NCI-H524 (cell line): ENCODE results near the gene UNC13B.

Experiments
- DNase-seq, 2 experiments: peaks; one replicate each; lab custom pipeline; 2025; lab: John Stamatoyannopoulos, UW

UNC13B gene

DNA sequence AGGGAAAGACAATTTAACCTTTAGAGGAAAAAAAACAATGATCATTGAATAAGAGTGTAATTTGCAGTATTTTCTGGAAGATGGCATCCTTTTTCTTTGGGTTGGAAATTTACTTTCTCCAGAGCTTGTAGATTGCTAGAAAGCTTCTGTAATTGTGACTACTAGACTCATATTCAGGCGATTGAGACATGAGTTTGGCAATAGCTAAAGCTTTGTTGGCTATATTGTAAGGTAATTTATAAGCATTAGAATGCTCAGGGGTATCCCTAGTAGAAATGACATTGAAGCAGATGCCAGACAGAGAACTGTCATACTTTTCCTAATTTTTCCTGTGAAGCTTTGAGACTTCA lies 115.3 kb downstream of the UNC13B start:
- no peak for DNase-seq

DNA sequence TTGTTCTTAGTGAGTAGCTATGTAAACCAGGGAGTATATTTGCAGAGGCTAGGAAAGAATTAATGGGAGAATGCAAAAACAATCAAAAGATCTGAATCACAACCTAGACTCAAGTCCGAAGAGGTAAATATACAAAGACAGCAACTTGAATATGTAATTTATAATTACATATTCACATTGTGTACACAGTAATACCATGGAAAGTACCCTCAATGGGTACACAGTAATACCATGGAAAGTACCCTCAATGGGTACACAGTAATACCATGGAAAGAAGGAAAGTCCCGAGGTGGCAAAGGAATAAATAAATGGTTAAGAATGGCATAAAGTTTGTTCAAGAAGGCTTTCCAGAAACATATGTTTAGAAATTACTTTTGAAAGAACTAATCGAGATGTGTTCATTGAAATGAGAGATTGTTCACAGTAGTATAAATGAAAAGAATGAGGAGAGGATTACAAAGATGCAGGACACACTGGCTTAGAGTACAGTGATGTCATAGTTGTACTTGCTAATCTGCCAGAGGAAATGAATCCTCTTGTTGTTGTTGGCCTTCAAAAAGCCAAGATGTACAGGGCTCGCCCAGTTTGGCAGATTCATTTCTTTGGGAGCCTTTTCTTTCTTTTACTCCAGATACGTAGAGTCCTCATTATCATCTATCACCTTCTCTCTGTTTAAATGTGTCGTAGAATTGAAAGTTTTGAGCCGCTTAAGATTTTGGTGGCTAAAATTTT lies 116.0 kb downstream of the UNC13B start:
- no peak for DNase-seq

DNA sequence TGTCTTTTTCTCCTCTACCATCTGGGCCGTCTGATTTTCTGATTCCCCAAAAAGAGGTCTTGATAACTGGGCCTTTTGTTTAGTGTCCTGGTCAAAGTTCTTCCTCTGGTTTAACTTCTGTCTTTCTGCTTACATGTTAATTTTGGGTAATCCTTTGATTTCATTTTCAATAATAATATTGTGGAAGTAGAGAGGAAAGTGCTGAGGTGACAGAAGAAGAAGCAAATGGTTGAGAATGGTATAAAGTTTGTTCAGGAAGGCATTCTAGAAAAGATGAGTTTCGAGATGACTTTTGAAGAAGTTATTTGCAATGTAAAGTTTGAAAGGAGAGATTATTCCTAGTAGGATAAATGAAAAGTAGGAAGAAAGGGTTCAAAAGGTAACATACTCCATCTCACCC lies 118.1 kb downstream of the UNC13B start:
- no peak for DNase-seq

DNA sequence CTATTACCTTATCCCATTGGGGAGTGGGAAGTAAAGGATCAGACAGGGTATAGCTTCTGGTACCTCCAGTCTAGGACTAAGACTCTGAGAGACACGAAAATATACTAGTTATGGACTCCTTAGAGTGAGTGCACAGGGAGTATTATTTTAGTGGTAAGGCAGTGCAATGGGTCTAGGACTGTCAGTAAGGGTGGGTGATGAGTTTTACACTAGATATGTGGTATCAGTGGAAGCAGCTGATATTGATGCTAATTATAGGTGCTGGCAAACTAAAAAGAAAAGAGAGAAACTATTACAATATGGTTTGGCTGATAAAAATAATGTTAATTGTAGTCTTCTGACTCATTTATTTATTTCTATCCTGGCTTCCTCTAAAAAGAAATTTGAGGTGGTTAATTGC lies 118.6 kb downstream of the UNC13B start:
- no peak for DNase-seq

DNA sequence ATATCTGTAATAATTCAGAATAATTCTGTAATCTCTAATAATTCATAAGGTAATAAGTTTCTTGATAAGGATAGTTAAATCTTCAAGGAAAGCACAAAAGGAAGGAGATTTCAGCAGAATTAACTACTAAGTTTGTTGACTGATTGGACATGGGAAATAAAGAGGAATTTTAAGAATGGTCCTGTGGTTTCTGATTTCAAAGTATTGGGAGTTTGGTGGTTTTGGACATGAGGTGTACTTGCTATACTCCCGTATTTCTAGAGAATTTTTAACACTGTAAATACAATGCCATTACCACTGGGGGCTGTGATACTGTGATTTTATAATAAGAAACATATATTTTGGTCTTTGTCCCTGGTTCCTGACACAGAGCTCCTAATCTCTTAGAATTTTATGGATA lies 123.9 kb downstream of the UNC13B start:
- DNase-seq, result no peak

DNA sequence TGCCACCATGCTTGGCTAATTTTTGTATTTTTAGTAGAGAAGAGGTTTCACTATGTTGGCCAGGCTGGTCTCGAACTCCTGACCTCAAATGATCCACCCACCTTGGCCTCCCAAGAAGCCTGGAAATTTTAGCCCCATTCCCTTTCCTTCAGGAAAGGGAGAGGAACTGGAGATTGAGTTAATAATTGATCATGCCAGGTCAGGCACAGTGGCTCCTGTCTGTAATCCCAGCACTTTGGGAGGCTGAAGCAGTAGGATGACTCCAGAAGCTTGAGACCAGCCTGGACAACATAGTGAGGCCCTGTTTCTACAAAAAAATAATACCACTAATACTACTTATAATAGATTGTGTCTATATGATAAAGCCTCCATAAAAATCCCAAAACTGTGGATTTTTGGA lies 124.6 kb downstream of the UNC13B start:
- no peak for DNase-seq

DNA sequence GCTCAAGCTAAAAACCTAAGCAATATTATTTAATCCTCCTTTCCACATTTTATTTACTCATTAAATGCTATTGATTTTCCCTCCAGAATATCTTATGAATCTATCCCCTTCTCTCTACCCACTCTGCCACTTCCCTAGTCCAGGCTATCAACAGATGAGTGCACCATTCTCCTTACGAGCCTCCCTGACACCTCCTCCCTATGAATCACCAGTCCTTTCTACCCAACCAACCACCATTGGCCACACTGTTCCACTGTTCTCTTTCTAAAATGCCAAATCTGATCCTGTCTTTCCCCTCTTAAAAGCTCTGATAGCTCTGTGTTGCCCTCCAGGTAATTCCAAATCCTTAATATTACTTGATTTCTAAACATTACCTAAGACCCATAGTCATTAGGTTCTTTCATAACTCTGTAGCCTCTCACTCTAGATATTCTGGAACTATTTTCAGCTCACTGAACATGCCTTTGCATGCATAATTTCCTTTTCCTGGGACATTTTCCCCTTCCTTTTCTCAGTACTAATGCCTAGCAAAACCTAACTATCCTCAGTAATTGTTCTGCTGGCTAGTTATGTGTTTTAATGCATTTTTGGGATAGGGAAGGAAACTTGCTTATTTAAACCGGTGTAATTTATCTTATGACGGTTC lies 126.3 kb downstream of the UNC13B start:
- no peak for DNase-seq

DNA sequence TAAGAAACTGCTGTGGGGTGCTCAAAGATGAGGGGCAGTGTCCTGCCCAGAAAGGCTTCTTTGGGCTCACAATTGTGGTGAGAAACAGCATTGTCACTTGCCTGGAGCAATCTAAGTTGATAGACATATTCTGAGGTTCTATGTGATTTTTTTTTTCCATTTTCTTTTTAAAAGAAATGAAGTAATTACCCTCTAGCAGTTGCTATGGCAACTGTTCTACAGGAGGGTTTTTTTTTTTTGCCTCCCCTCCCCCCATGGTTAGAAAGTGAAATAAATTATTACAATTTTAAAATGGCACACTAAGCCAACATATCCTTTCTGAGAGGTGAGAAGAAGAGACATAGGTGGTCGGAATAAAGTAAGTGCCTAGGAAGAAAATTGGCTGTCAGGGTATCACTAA lies 127.0 kb downstream of the UNC13B start:
- DNase-seq, result no peak

DNA sequence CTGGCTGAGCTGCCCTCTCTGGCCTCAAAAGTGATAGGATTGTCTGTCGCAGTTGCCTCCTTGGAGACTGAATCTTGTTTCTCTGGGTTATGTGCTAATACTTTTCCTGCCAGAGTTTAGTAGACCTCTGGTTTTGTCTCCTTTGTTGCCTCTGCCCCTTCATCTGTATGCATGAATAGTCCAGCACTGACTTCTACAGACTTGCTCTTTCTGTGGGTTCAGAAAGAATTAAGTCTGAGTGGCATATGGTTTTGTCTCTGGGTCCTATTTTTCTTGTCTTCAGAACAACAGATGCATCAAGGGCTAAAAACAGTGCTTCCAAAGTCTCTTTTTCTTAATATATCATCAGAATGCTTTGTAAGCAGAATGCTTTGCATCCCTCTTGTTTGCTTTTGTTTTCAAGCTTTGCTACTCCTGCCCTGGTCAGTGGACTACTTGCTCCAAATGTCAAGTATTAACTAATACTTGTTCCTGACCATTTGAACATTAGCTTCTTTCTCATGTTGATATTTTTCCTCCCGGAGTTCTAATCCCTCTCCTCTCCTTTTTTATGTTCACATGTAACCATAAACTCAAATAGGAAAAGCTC lies 131.7 kb downstream of the UNC13B start:
- no peak for DNase-seq

DNA sequence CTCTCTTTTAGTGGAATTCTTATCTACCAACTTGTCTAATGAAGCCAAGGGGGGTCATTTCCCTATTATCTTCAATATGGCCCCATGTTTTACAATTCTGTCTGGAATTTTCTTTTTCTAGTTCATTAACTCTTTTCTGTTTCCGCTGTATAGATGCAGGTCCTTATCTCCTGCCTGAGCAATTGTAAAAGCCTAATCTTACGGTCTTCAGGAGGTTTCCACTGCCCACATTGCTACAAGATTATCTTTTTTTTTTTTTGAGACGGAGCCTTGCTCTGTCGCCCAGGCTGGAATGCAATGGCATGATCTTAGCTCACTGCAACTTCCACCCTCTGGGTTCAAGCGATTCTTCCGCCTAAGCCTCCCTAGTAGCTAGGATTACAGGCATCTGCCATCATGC lies 132.3 kb downstream of the UNC13B start:
- DNase-seq, result no peak

DNA sequence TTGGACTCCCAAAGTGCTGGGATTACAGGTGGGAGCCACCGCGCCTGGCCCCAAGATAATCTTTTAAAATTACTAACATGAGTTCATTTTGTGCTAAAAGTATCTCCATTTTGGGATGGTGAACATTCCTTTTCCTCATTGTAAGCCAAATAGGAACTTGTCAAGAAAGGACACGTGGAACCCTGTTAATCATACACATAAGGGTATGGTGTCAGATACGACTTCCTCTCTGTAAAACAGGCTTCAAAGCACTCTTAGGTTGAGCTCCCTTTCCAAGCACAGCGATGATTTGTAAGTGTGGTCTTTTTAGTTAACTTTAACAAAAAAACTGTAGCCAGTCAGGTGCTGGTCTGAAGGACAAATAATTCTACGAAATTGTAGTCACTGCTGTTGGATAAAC lies 132.7 kb downstream of the UNC13B start:
- no peak for DNase-seq

DNA sequence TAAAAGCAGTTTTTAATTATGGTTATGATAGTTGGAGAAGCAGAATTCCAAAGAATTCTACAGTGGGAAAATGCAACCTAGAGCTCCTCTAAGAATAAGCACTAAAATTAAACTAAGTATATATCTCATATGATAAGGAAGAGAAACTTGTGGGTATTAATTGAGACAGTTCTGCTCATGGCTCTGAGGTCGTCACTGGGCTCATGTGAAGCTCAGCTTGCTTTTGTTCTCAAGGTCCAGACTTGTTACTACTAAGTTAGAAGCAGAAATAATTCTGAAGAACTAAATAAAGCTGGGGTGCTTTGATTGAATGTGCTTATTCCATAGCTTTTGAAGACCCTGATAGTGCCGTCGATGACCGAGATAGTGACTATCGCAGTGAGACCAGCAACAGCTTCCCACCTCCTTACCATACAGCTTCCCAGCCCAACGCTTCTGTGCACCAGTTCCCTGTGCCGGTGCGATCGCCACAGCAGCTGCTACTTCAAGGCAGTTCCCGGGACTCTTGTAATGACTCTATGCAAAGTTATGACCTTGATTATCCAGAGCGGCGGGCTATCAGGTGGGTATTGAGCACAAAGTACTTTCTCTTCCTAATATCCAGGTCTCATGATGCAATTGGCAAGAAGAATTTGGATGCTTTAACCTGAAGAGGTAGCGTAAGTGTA lies 133.7 kb downstream of the UNC13B start:
- no peak for DNase-seq

DNA sequence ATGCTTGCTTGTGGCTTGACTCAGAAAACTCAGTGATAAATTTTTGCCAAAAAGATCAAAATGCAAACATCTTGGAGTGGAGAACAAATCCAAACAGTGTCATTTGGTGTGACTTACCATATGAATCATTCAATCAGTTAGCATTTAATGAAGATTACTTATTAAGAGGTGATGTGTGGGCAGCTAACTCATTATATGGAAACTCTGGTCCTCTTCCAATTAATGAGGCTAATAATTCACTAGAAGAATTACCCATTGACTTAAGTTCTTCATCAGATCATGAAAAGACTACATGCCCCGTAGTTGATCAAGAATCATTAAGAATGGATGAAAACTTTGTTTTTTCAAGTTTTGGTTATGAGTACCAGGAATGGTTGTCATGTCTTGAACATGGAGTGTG lies 141.8 kb downstream of the UNC13B start:
- no peak for DNase-seq

DNA sequence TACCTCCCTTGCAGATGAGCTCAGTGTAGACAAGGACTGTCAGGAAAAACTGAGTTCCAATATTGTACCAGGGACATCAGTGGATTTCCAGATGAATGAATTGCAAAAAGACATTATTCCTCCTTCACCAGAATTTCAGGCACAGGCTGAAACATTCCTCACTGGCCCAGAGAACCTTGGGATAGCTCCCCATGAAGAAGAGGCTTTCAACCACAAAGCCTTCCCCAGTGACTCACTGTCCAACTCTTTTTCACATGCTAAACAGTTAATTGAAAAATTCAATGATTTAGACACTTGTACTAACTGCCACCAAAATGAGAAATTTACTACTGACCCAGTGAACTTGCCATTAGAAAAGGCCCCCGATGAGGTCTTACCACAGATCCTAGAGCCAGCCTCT lies 144.5 kb downstream of the UNC13B start:
- no peak for DNase-seq

DNA sequence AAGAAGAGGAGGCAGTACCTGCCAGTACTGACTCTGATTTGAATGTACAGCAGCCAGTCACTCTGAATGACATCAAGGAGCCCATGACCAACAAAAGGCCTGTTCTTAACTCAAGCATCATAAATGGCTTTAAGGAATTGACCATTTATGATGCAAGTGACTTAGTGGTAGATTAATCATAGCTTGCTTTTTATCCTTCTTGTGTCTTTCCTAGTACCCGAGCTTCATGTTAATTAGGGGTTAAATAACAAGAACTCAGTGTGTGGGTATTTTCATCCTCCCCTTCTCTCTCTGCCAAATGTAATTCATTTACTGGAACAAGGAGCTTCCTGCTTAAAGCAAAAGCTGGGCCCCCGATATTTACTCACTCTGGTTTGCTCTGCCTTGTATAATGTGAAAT lies 146.5 kb downstream of the UNC13B start:
- DNase-seq, result no peak

DNA sequence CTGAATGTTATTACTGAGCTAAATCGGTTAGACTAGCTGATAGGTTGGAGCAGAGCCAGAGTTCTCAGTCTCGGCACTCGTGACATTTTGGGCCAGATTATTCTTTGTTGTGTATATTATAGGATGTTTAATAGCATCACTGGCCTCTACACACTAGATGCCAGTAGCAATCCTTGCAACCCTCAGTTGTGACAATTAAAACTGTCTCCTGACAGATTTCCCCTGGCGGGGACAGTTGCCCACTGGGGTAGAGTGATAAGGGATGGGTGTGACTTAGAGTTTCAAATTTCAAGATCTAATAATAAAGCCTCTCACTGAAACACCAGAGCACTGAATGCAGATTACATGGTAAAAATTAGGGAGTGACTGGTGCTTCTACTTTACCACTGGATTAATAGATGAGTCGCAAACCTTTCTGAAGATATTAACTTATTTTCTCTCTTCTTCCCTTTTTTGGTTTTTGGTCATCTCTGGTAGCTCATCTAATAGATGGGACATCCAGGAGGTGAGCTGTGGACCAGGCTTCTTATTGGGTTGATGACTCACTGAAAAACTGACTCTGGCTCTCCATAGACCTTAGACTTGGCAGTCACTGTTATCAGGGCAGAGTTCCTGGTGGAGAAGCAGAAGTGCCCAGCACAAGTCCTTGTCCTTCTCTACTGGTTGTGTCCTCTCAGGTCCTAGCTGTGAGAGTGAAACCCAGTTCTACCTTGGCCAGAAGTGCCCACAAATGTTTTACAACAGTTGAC lies 150.3 kb downstream of the UNC13B start:
- no peak for DNase-seq

DNA sequence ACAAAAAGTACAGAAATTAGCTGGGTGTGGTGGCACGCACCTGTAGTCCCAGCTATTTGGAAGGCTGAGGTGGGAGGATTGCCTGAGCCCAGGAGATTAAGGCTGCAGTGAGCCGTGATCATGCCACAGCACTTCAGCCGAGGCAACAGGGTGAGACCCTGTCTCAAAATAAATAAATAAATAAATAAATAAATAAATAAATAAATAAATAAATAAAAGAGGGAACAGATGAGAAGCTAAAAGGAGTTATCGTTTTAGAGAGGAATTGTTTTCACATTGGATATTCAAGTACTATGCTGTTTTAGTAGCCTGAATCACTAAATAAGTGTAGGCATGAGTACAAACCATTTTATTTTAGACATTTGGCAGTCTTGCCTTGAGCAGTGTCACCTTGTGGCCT lies 151.7 kb downstream of the UNC13B start:
- no peak for DNase-seq

DNA sequence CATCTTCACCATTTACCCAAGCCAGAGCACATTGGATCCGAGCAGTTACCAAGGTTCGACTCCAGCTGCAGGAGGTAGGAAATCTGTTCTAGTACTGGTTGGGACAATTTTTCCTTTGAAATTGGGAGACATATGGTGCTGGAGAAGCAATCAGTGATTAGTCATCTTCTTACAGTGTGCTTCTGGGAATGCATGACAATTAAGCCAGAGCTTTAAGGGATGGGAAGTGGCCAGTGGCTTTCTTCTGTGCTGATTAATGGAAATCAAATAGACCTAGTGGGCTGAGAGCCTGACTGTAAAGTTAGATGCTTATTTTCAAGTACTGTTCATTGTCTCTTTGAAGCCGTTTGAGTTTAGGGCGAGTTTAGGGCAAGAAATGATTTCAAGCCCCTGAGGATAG lies 152.1 kb downstream of the UNC13B start:
- peak in 1 of 2 experiments; percentile 68 for DNase-seq

DNA sequence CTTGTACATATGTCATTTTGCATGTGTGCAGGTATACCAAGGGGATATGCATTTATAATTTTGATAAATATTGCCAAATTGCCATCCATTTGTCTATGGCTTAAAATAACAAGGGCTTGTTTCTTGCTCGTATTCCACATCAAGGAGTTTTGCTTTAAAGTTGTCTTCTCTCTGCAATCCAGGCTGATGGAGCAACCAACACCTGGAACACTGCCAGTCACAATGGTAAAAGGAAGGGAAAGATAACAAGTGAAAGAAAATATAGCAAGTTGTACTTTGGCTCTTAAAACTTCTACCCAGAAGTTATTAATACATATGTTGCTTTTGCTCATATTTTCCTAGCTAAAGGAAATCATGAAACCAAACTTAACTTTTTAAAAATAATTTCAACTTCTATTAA lies 156.9 kb downstream of the UNC13B start:
- no peak for DNase-seq

DNA sequence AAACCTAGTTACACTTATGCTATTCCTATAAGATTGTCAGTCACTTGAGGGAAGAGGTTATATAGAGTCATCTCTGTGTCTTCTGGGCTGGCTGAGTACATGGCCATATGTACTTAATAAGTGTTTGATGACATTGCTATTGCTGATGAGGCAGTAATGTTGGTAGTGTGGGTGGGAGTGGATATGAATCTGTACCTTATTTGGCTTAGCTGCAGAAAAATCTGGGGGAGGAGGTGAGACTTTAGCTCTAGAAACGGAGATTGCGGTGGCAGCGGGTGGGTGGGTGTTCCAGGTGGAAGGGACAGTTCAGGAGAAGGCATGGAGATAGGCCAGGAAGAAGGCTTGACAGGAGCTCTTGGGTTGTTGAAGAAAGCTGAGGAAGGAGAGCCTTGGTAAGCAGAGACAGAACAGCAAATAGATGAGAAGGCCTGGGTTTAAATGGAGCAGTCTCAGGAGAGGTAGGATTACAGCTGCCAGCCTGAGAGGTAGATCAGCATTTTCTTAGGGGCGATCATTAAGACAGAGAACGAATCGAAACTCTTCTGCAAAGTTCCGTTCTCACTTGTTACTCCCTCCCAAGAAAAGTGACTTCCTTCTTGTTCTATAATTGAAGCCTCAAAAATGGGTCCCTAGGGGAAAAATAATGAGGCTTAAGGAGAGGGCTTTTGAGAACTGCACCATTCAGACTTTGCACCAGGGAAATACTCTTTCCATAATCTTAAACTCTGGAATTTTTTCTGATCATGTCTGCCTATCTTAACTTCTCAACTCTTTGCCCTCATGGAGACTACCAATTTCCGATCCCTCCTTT lies 160.5 kb downstream of the UNC13B start:
- no peak for DNase-seq

DNA sequence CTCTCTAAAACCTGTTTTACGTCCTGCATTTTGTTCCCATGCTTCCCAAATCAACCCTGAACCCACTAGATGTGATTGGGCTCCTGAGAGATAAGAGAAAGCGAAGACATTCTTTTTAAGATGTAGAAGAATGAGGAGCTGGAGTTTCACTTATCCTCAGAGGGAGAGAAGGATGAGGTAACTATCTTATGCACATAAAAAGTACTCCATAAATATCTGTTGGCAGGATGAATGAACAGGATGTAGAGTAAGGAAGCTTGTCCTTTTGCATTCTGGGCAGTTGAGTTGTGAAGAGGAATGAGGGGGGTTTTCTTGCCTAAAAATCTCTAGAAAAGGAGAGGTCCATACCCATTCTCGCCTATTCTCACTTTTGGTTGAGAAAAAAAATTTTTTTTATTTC lies 163.2 kb downstream of the UNC13B start:
- no peak for DNase-seq

DNA sequence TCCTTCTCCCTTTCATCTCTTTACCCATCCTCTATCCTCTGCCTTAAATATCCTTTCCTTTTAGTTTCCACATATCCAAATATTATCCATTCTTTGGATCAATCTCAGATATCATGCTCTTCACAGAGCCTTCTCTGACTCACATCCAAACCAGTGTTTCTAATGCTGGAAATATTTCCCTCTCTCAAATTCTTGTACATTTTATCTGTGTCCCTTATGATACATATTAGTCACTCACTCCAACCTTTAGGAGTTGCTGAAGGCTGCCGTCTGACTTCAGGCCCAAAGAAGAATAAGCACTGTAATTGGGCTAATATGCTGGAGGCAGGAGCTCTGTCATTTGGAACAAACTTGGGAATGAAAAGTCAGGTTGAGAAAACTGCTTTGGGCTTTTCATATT lies 171.7 kb downstream of the UNC13B start:
- no peak for DNase-seq
